GM12878 (cell line): ENCODE results near the gene TCEA2.

Experiments
- CTCF ChIP-seq, 3 experiments: IDR thresholded peaks in 2 of 3; conservative IDR thresholded peaks in 1 of 3; 2 replicates each; pipeline ENCODE4 v1.5.1; 2011; ENCODE audit warnings: low read depth in 3 of 3, low read length in 3 of 3, mild to moderate bottlenecking in 3 of 3, control low read depth in 2 of 3, moderate library complexity in 2 of 3, inconsistent platforms in 1 of 3, mixed read lengths in 1 of 3; ENCODE audit not compliant: control insufficient read depth in 2 of 3, insufficient read depth in 1 of 3; ENCODE audit errors: extremely low read depth in 1 of 3
- E4F1 ChIP-seq: fragments of 450-650 bp; IDR thresholded peaks from 2 replicates; pipeline ENCODE4 v1.6.1; 2018; ENCODE audit warnings: borderline replicate concordance, mild to moderate bottlenecking; ENCODE audit not compliant: partially characterized antibody
- PML ChIP-seq: IDR thresholded peaks from 2 replicates; pipeline ENCODE4 v1.6.1; 2012; ENCODE audit warnings: low read length, inconsistent platforms
- POLR2A ChIP-seq: IDR thresholded peaks from 2 replicates; pipeline ENCODE4 v1.6.1; 2011; ENCODE audit warnings: low read depth, mild to moderate bottlenecking, low read length
- RCOR1 ChIP-seq: conservative IDR thresholded peaks from 2 replicates; pipeline ENCODE4 v1.6.1; 2012; ENCODE audit warnings: low read depth, low read length, improper control_type of control experiment
- YY1 ChIP-seq: IDR thresholded peaks from 2 replicates; pipeline ENCODE4 v1.6.1; 2011; ENCODE audit warnings: low read depth, mild to moderate bottlenecking, low read length
- ZBTB11 ChIP-seq: fragments of 450-650 bp; formaldehyde crosslinking; IDR thresholded peaks from 2 replicates; pipeline ENCODE4 v1.5.0; 2022; ENCODE audit warnings: mild to moderate bottlenecking, missing genetic modification characterization
- ZBTB40 ChIP-seq: fragments of 450-650 bp; IDR thresholded peaks from 2 replicates; pipeline ENCODE4 v1.6.1; 2016; ENCODE audit warnings: mild to moderate bottlenecking, moderate library complexity, borderline replicate concordance
- TF ChIP-seq, protein P1 (sequence below): IDR thresholded peaks from 2 replicates; pipeline ENCODE4 v1.6.1; 2012; ENCODE audit warnings: mild to moderate bottlenecking, low read depth, low read length

DNA sequence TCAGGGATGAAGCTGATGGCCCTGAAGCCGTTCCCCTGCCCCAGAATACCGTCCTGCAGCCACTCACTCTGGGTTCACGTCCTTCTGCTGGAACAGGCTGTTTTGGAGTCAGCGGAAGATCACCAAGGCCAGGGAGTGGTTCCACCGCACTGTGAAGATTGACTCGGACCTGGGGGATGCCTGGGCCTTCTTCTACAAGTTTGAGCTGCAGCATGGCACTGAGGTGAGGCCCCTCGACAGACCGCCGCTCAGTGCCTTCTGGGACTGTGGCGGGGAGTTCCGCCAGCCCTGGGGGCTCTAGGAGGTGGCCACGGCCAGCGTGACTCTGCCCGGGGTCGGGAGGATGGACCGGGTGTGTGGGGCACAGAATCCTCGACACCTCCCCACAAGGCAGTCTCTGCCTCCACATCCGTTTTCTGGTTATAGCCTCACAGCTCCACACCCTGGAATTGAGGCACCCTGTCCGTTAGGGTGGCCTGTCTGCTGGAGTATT is 31.1 kb upstream of the TCEA2 start:
- no peak for TF ChIP-seq YY1
- no peak for TF ChIP-seq ZBTB40
- no peak for TF ChIP-seq PML
- TF ChIP-seq ZBTB11 (CRISPR knock-in tag), result no peak
- no peak for TF ChIP-seq RCOR1
- TF ChIP-seq, protein P1, sequence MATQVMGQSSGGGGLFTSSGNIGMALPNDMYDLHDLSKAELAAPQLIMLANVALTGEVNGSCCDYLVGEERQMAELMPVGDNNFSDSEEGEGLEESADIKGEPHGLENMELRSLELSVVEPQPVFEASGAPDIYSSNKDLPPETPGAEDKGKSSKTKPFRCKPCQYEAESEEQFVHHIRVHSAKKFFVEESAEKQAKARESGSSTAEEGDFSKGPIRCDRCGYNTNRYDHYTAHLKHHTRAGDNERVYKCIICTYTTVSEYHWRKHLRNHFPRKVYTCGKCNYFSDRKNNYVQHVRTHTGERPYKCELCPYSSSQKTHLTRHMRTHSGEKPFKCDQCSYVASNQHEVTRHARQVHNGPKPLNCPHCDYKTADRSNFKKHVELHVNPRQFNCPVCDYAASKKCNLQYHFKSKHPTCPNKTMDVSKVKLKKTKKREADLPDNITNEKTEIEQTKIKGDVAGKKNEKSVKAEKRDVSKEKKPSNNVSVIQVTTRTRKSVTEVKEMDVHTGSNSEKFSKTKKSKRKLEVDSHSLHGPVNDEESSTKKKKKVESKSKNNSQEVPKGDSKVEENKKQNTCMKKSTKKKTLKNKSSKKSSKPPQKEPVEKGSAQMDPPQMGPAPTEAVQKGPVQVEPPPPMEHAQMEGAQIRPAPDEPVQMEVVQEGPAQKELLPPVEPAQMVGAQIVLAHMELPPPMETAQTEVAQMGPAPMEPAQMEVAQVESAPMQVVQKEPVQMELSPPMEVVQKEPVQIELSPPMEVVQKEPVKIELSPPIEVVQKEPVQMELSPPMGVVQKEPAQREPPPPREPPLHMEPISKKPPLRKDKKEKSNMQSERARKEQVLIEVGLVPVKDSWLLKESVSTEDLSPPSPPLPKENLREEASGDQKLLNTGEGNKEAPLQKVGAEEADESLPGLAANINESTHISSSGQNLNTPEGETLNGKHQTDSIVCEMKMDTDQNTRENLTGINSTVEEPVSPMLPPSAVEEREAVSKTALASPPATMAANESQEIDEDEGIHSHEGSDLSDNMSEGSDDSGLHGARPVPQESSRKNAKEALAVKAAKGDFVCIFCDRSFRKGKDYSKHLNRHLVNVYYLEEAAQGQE, result no peak
- TF ChIP-seq E4F1, result no peak
- TF ChIP-seq POLR2A, result peak; percentile 11; the same call in 1 of the 2 replicates
- no peak for TF ChIP-seq CTCF (IDR thresholded peaks at IDR 0.05 in 2 of 3, conservative IDR thresholded peaks at IDR 0.05 in 1 of 3; ENCODE audit: control insufficient read depth in 2 of 3, extremely low read depth in 1 of 3, insufficient read depth in 1 of 3, low read depth in 3 of 3, low read length in 3 of 3)
